Adrenal gland (tissue), 5 donors: ENCODE results near the gene MIEF1.

Experiments used
- POLR2A ChIP-seq, 2 donors: fragments of 450-650 bp; IDR thresholded peaks; one replicate each; pipeline ENCODE4 v1.6.1; 2017; ENCODE audit warnings: antibody characterized with exemption in 2 of 2, mild to moderate bottlenecking in 2 of 2, moderate library complexity in 1 of 2
- TF ChIP-seq, protein P1 (sequence below), 6 experiments: fragments of 450-650 bp in 4 of 6; fragments of 200-600 bp in 2 of 6; sonication (generic) in 1 of 6; IDR thresholded peaks; 1 replicate in 5 of 6; 2 replicates in 1 of 6; pipeline versions ENCODE4 v1.5.1 to v1.8.0; 2016 to 2021; ENCODE audit warnings: antibody characterized with exemption in 6 of 6, mild to moderate bottlenecking in 2 of 6, moderate library complexity in 1 of 6
- donor health status: DM: no; HTN: no; CAD: no.

- TF ChIP-seq, protein P1, sequence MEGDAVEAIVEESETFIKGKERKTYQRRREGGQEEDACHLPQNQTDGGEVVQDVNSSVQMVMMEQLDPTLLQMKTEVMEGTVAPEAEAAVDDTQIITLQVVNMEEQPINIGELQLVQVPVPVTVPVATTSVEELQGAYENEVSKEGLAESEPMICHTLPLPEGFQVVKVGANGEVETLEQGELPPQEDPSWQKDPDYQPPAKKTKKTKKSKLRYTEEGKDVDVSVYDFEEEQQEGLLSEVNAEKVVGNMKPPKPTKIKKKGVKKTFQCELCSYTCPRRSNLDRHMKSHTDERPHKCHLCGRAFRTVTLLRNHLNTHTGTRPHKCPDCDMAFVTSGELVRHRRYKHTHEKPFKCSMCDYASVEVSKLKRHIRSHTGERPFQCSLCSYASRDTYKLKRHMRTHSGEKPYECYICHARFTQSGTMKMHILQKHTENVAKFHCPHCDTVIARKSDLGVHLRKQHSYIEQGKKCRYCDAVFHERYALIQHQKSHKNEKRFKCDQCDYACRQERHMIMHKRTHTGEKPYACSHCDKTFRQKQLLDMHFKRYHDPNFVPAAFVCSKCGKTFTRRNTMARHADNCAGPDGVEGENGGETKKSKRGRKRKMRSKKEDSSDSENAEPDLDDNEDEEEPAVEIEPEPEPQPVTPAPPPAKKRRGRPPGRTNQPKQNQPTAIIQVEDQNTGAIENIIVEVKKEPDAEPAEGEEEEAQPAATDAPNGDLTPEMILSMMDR (IDR thresholded peaks at IDR 0.05): no peak
- TF ChIP-seq POLR2A (IDR thresholded peaks at IDR 0.05): no peak
These were observed 49.4 kb upstream of the MIEF1 start for GRCh38 chr22:39452740-39453040.
